HL-60 (cell line): ENCODE data around the gene TRAPPC11.

Experiments
- CTCF ChIP-seq: IDR thresholded peaks from one replicate; pipeline ENCODE4 v1.5.1; 2011; ENCODE audit warnings: low read length, control low read depth, inconsistent platforms; ENCODE audit not compliant: insufficient read depth
- GABPA ChIP-seq: IDR thresholded peaks from 2 replicates; pipeline ENCODE4 v1.6.1; 2012; ENCODE audit warnings: low read depth
- POLR2AphosphoS5 ChIP-seq: IDR thresholded peaks from 2 replicates; pipeline ENCODE4 v1.6.1; 2012; ENCODE audit warnings: low read depth
- REST ChIP-seq: IDR thresholded peaks from 2 replicates; pipeline ENCODE4 v1.6.1; 2012; ENCODE audit warnings: low read depth; ENCODE audit not compliant: insufficient replicate concordance
- SPI1 ChIP-seq: IDR thresholded peaks from 2 replicates; pipeline ENCODE4 v1.6.1; 2012; ENCODE audit warnings: low read depth, mild to moderate bottlenecking, borderline replicate concordance

- TF ChIP-seq CTCF (no peak), POLR2AphosphoS5 (no peak), REST (no peak), GABPA (no peak), SPI1 (no peak)
Measured at GRCh38 chr4:183632689-183633088, 26.4 kb upstream of the TRAPPC11 start.
